K562 (cell line): ENCODE data around the gene ANO1. TPM values are rescaled to one million over a fixed set of nuclear protein-coding genes. Genes with fewer than 3 reads are reported as not detected.

ENCODE experiments used
- ATAC-seq: fragments of 200-7000 bp; cut with Tn5 transposase; 3 replicates; pipeline ENCODE4 v1.9.1; 2020; ENCODE audit warnings: moderate library complexity
- BruUV-seq: library from RNA; stranded (reverse); fragments of 400-500 nt; replicated peaks from 2 replicates; lab custom pipeline; 2021; lab: Mats Ljungman, UMichigan
- CTCF ChIA-PET: fragments of 300-600 bp; formaldehyde crosslinking; extraction: SDS; loops from one replicate; lab custom pipeline; 2021; ENCODE audit warnings: low intra/inter-chr PET ratio; lab: Yijun Ruan, JAX
- POLR2A ChIA-PET: fragments of 300-600, 350-650 bp; sonication (Branson Sonifier 250); formaldehyde crosslinking; extraction: SDS; loops from one replicate; lab custom pipeline; 2021; ENCODE audit warnings: antibody characterized with exemption, inconsistent platforms; lab: Yijun Ruan, JAX
- DNase-seq, 4 experiments: peaks; one replicate each; pipeline versions ENCODE4 v3.0.0 to v3.0.0-alpha.2; 2011 to 2018; ENCODE audit warnings: low spot score in 3 of 4, mixed read lengths in 3 of 4; ENCODE audit errors: extremely low read depth in 1 of 4
- FAIRE-seq: peaks from 2 replicates; lab custom pipeline; 2011; peaks lifted over from hg19 to GRCh38; lab: Jason Lieb, UNC
- H2AFZ ChIP-seq: 2 replicates; pipeline ENCODE4 v1.6.0; 2011; ENCODE audit warnings: low read depth, low read length, control low read depth, inconsistent platforms
- H3K27ac ChIP-seq: fragments of 200-600 bp; 3 replicates; pipeline ENCODE4 v1.8.0; 2011; ENCODE audit warnings: low read depth, mild to moderate bottlenecking, control low read depth, inconsistent platforms, low read length, moderate library complexity, mixed read lengths; ENCODE audit errors: extremely low read depth
- H3K27me3 ChIP-seq, 2 experiments: fragments of 300-600 bp in 1 of 2; 2 replicates in 1 of 2; 3 replicates in 1 of 2; pipeline versions ENCODE4 v1.6.0 to v1.8.0; 2011; ENCODE audit warnings: inconsistent platforms in 2 of 2, low read length in 2 of 2, mild to moderate bottlenecking in 1 of 2, mixed read lengths in 1 of 2, moderate library complexity in 1 of 2; ENCODE audit not compliant: control insufficient read depth in 2 of 2, insufficient read depth in 2 of 2
- H3K36me3 ChIP-seq: fragments of 300-600 bp; 3 replicates; pipeline ENCODE4 v1.8.0; 2011; ENCODE audit warnings: mild to moderate bottlenecking, low read length, inconsistent platforms; ENCODE audit not compliant: control insufficient read depth, insufficient read depth
- H3K4me1 ChIP-seq, 2 experiments: fragments of 200-600 bp in 1 of 2; replicated peaks in 1 of 2; 2 replicates in 1 of 2; 3 replicates in 1 of 2; pipeline versions ENCODE4 v1.5.1 to v1.8.0; 2011; ENCODE audit warnings: inconsistent platforms in 2 of 2, low read length in 2 of 2, mild to moderate bottlenecking in 1 of 2, mixed read lengths in 1 of 2, moderate library complexity in 1 of 2; ENCODE audit not compliant: control insufficient read depth in 2 of 2, insufficient read depth in 2 of 2
- H3K4me2 ChIP-seq: 2 replicates; pipeline ENCODE4 v1.6.1; 2011; ENCODE audit warnings: low read length, control low read depth, inconsistent platforms, mixed read lengths; ENCODE audit not compliant: insufficient read depth
- H3K4me3 ChIP-seq: fragments of 200-600 bp; sonication (generic), shearing (Covaris generic); 2 replicates; pipeline ENCODE4 v1.5.1; 2016; ENCODE audit warnings: control low read depth, inconsistent platforms
- H3K79me2 ChIP-seq: fragments of 200-600 bp; 3 replicates; pipeline ENCODE4 v1.8.0; 2011; ENCODE audit warnings: low read length, inconsistent platforms; ENCODE audit not compliant: control insufficient read depth, insufficient read depth
- H3K9ac ChIP-seq, 2 experiments: 2 replicates each; pipeline versions ENCODE4 v1.6.0 to v1.6.1; 2011; ENCODE audit warnings: low read depth in 2 of 2, low read length in 2 of 2, control low read depth in 1 of 2, inconsistent platforms in 1 of 2, mild to moderate bottlenecking in 1 of 2, mixed read lengths in 1 of 2; ENCODE audit not compliant: insufficient read depth in 1 of 2
- H3K9me1 ChIP-seq: one replicate; pipeline ENCODE4 v1.6.0; 2011; ENCODE audit warnings: inconsistent platforms, mild to moderate bottlenecking, low read length, moderate library complexity; ENCODE audit not compliant: control insufficient read depth, insufficient read depth
- H3K9me3 ChIP-seq: replicated peaks from 2 replicates; pipeline ENCODE4 v1.5.1; 2011; ENCODE audit warnings: low read depth, low read length, inconsistent platforms; ENCODE audit not compliant: control insufficient read depth, insufficient read depth
- H4K20me1 ChIP-seq: replicated peaks from 2 replicates; pipeline ENCODE4 v1.6.1; 2011; ENCODE audit warnings: low read length, inconsistent platforms, mixed read lengths; ENCODE audit not compliant: control insufficient read depth, insufficient read depth
- CHD7 ChIP-seq: fragments of 200-600 bp; sonication (generic); IDR thresholded peaks from one replicate; pipeline ENCODE4 v1.6.1; 2012; ENCODE audit warnings: mild to moderate bottlenecking, low read depth, low read length, inconsistent platforms
- ILK ChIP-seq: fragments of 450-650 bp; IDR thresholded peaks from 2 replicates; pipeline ENCODE4 v1.6.1; 2016; ENCODE audit warnings: missing genetic modification characterization, low read depth, mild to moderate bottlenecking, missing compliant biosample characterization, moderate library complexity, borderline replicate concordance
- LEF1 ChIP-seq: fragments of 450-650 bp; IDR thresholded peaks from 2 replicates; pipeline ENCODE4 v1.6.1; 2016; ENCODE audit warnings: mild to moderate bottlenecking
- MAFG ChIP-seq: fragments of 450-650 bp; conservative IDR thresholded peaks from 2 replicates; pipeline ENCODE4 v1.6.1; 2016; ENCODE audit warnings: missing genetic modification characterization, missing compliant biosample characterization
- MBD1 ChIP-seq: fragments of 250-450 bp; sonication (Bioruptor Pico); IDR thresholded peaks from 2 replicates; pipeline ENCODE4 v1.8.0; 2022; ENCODE audit warnings: inconsistent platforms
- NELFE ChIP-seq: IDR thresholded peaks from 2 replicates; pipeline ENCODE4 v1.6.1; 2011; ENCODE audit warnings: mild to moderate bottlenecking; ENCODE audit not compliant: insufficient read depth, insufficient read length
- POLR3G ChIP-seq: IDR thresholded peaks from 2 replicates; pipeline ENCODE4 v1.6.1; 2011; ENCODE audit not compliant: insufficient read length, insufficient replicate concordance; ENCODE audit errors: extremely low read depth
- TCF7L2 ChIP-seq: fragments of 150-350 bp; IDR thresholded peaks from 2 replicates; pipeline ENCODE4 v1.6.1; 2016; ENCODE audit warnings: low read depth, mild to moderate bottlenecking, low read length, moderate library complexity
- XRCC3 ChIP-seq: fragments of 450-650 bp; IDR thresholded peaks from 2 replicates; pipeline ENCODE4 v1.6.1; 2017; ENCODE audit warnings: mild to moderate bottlenecking, moderate library complexity
- ZFP36 ChIP-seq: fragments of 150-350 bp; IDR thresholded peaks from 2 replicates; pipeline ENCODE4 v1.6.1; 2018; ENCODE audit warnings: low read length, low read depth; ENCODE audit not compliant: partially characterized antibody
- ZNF431 ChIP-seq: sonication (generic); formaldehyde crosslinking; IDR thresholded peaks from 2 replicates; pipeline ENCODE4 v1.8.0; 2022; ENCODE audit warnings: mild to moderate bottlenecking, missing genetic modification reagents
- WGBS: fragments of 100-300 bp; shearing (Covaris generic); methylation state at CpG from one replicate; pipeline ENCODE4 v1.1.6; 2016; ENCODE audit warnings: low coverage, mixed read lengths; ENCODE audit not compliant: insufficient coverage; ENCODE audit errors: missing lambda C conversion rate; 5-methylcytosine and 5-hydroxymethylcytosine counted together
- in situ Hi-C: fragments of 300-500 bp; cut with MboI; formaldehyde crosslinking; loops from 4 replicates; pipeline ENCODE4 v1.15.0; 2018; ENCODE audit warnings: inconsistent platforms, mixed read lengths
- intact Hi-C: fragments of 100-400 bp; cut with micrococcal nuclease; formaldehyde crosslinking; loops from 2 replicates; pipeline ENCODE4 v1.14.2; 2022
- polyA plus RNA-seq, 8 experiments: library from polyadenylated mRNA; depleted of rRNA in 4 of 8; stranded (reverse) in 5 of 8; unstranded in 3 of 8; fragments of >200 nt; fragmentation: Nextera tagmentation in 2 of 8; fragmentation: Illumina TruSeq in 1 of 8; extraction: Ambion mirVana in 2 of 8; extraction: Trizol in 1 of 8; gene quantifications; 2 replicates each; pipeline versions ENCODE4 v1.2.1 to v1.2.3, GENCODE V29; 2011 to 2014; ENCODE audit warnings: inconsistent platforms in 1 of 8, missing spikeins in 1 of 8
- total RNA-seq, 7 experiments: library from RNA; depleted of rRNA in 6 of 7; stranded (reverse); fragments of >200 nt in 6 of 7; fragmentation: Illumina TruSeq in 2 of 7; extraction: Trizol in 2 of 7; gene quantifications; 2 replicates each; pipeline versions ENCODE4 v1.2.1 to v1.2.3, GENCODE V29; 2011 to 2021; ENCODE audit warnings: low replicate concordance in 1 of 7

The ANO1 gene
- total and polyA plus RNA-seq, 9 of the 15 experiments (the other 6 are each of a cell fraction or from before 2014, with no cell fraction given): not detected

- Histone ChIP-seq H3K4me1 (no peaks in the 10 kb centered on the region; a peak in 1 of 5 replicates), H3K4me2 (no peak overlapping the region), H3K27me3 (peaks cover 54 to 95% of the 10 kb centered on the region in 2 experiments), H2AFZ (no peak overlapping the region), H3K9me1 (peaks cover 5% of the 10 kb centered on the region), H3K27ac (no peak overlapping the region), H3K79me2 (no peaks in the 10 kb centered on the region), H3K36me3 (no peaks in the 10 kb centered on the region), H3K9ac (no peak overlapping the region), H3K9me3 (no peaks in the 10 kb centered on the region), H4K20me1 (peaks cover 7% of the 10 kb centered on the region), H3K4me3 (no peak overlapping the region)
- TF ChIP-seq MAFG (no peak), TCF7L2 (no peak), POLR3G (no peak), CHD7 (no peak), XRCC3 (no peak), MBD1 (CRISPR knock-in tag) (no peak), NELFE (no peak), ILK (tag) (no peak), LEF1 (no peak), ZFP36 (no peak), ZNF431 (no peak)
- DNase-seq: no peak
- FAIRE-seq: no peak
- POLR2A ChIA-PET: no interaction called here
- 1% methylated on average over 8 of the region's 9 CpGs for WGBS
- ATAC-seq: no peak
- CTCF ChIA-PET: no interaction called here
- intact Hi-C loops (no loop called here), in situ Hi-C loops (loop anchor here (5.0 kb wide), 1 partner anchor 73 kb away; no protein-coding TSS in a partner anchor)
- no TSS peak for BruUV-seq
Measured at GRCh38 chr11:70070706-70071105, 7.4 kb upstream of the ANO1 start.
